ENCODE measurements around the gene SP8. TPM values are rescaled to one million over a fixed set of nuclear protein-coding genes. Genes with fewer than 3 reads are reported as not detected.

Gene SP8
- total RNA-seq, 1 donor from 2014 or later = not detected

- intact Hi-C loops (cut with DNase I) = no loop called here
- no peak overlapping the region for H3K27ac ChIP-seq
- H3K36me3 ChIP-seq = no peaks in the 10 kb centered on the region
- no peaks in the 10 kb centered on the region for H3K9me3 ChIP-seq
- H3K27me3 ChIP-seq = peaks cover 37% of the 10 kb centered on the region
- DNase-seq (ENCODE audit: low spot score in 2 of 2) = no peak
- TF ChIP-seq CTCF (IDR thresholded peaks at IDR 0.05) = no peak
- peaks cover 2 to 10% of the 10 kb centered on the region in 2 donors for H3K4me1 ChIP-seq
- no peak overlapping the region for H3K4me3 ChIP-seq
These were observed 7.2 kb upstream of the SP8 start for GRCh38 chr7:20793694-20794394.

GRCh38 chr7:20793248-20793647 lies 6.6 kb upstream of the SP8 start:
- intact Hi-C loops (cut with DNase I) = no loop called here
- Histone ChIP-seq H3K4me3 (no peak overlapping the region), H3K9me3 (no peaks in the 10 kb centered on the region), H3K27me3 (peaks cover 41% of the 10 kb centered on the region), H3K27ac (no peak overlapping the region), H3K4me1 (peaks cover 2 to 10% of the 10 kb centered on the region in 2 donors), H3K36me3 (no peaks in the 10 kb centered on the region)
- no peak for DNase-seq (ENCODE audit: low spot score in 2 of 2)
- no peak for TF ChIP-seq CTCF (IDR thresholded peaks at IDR 0.05)

- TF ChIP-seq CTCF (IDR thresholded peaks at IDR 0.05) = no peak
- Histone ChIP-seq H3K36me3 (no peaks in the 10 kb centered on the region), H3K9me3 (no peaks in the 10 kb centered on the region), H3K4me1 (peaks cover 0 to under 1% of the 10 kb centered on the region in 2 donors), H3K4me3 (no peak overlapping the region), H3K27me3 (peaks cover 48% of the 10 kb centered on the region), H3K27ac (no peak overlapping the region)
- no peak for DNase-seq (ENCODE audit: low spot score in 2 of 2)
- intact Hi-C loops (cut with DNase I) = no loop called here
These were observed 5.1 kb upstream of the SP8 start for GRCh38 chr7:20791538-20792434.

GRCh38 chr7:20790375-20790774 lies 3.7 kb upstream of the SP8 start:
- no peak overlapping the region for H3K27ac ChIP-seq
- no peak for TF ChIP-seq CTCF (IDR thresholded peaks at IDR 0.05)
- no peak for DNase-seq (ENCODE audit: low spot score in 2 of 2)
- intact Hi-C loops (cut with DNase I) = no loop called here
- H3K4me3 ChIP-seq = no peak overlapping the region
- H3K27me3 ChIP-seq = peaks cover 47% of the 10 kb centered on the region
- H3K4me1 ChIP-seq = peaks cover 3 to 4% of the 10 kb centered on the region in 2 donors
- no peaks in the 10 kb centered on the region for H3K36me3 ChIP-seq
- H3K9me3 ChIP-seq = no peaks in the 10 kb centered on the region

GRCh38 chr7:20788420-20788990 lies 1.8 kb upstream of the SP8 start:
- intact Hi-C loops (cut with DNase I) = no loop called here
- peaks cover 53% of the 10 kb centered on the region for H3K27me3 ChIP-seq

More at GRCh38 chr7:20788420-20788990, 1.8 kb upstream of the SP8 start:
- Histone ChIP-seq H3K36me3 (no peaks in the 10 kb centered on the region), H3K9me3 (no peaks in the 10 kb centered on the region), H3K4me1 (peaks cover 4 to 12% of the 10 kb centered on the region in 2 donors), H3K4me3 (no peak overlapping the region), H3K27ac (no peak overlapping the region)
- TF ChIP-seq CTCF (IDR thresholded peaks at IDR 0.05) = no peak
- no peak for DNase-seq (ENCODE audit: low spot score in 2 of 2)

All from ascending aorta (tissue), 2 donors.